Stimulated activated CD4-positive, alpha-beta T cell treated with anti-CD3 and anti-CD28 coated beads, Interleukin-1b, Interleukin-23, amount 100 ng/mL, for 4 hours (primary cell): ENCODE measurements around the gene RAB11A.
A peak's percentile ranks its signal among the peaks of the same experiment; 100 is the strongest.

Source experiments
- DNase-seq, 2 donors: peaks; one replicate each; pipeline ENCODE4 v3.0.0-alpha.2; 2020; ENCODE audit warnings: low read depth in 2 of 2

The RAB11A gene

GRCh38 chr15:65885668-65886218 is 16.5 kb downstream of the RAB11A start:
- no peak for DNase-seq

GRCh38 chr15:65887565-65887964 is 18.3 kb downstream of the RAB11A start:
- DNase-seq = peak in 1 of 2 donors; percentile 34

DNA sequence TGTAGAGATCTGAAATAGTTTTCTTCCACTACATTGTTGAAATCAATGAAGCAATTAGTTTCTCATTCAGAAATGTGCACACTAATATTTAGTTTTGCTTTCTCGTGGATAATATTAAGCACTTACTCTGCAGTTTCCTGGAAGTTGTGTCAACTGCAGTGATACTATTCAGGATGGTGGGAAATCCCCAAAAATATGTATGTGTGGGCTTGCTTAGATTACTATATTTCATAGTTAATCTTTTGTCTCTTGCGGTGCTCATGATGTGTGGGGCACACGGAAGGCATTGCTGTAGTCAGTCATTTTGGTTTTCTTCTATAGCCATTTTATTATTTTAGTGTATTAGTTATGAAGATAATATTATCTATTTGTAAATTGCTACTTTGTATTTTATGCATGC is 19.7 kb downstream of the RAB11A start:
- no peak for DNase-seq

DNA sequence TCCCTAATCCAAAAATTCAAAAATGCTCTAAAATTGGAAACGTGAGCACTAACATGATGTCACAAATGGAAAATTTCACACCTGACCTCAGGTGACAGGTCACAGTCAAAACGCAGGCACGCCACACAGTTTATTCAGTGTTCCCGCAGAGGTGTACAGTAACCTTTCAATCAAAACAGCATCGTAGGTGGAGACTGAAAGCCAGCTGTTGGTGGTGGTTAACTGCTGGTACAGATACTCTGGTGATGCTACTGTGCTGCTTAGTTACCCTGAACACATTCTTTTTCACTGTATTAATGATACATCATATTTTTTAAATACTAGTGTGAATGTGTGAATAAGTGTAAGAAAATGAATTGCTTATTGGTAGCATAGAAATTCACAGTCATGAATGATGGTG is 23.8 kb downstream of the RAB11A start:
- no peak for DNase-seq

DNA sequence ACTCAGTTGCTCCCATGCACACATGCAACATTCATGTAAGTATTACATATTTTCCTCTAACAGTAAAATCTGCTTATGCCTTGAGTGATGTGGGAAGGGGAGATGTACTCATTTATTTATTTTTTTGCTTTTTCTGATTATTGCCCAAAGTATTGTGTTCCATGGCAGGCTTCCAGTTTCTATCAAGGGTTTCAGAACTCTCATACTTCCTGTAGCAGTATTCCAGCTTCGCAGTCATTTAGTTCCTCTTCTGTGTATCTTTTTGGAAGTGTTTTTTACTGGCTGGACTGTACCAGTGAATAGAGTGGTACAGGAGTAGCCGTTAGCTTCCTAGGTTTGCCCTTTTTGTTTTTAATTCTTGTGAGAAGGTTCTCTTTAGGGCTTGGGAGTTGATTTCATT is 26.9 kb downstream of the RAB11A start:
- DNase-seq = no peak

GRCh38 chr15:65900488-65900887 is 31.2 kb downstream of the RAB11A start:
- DNase-seq = no peak

DNA sequence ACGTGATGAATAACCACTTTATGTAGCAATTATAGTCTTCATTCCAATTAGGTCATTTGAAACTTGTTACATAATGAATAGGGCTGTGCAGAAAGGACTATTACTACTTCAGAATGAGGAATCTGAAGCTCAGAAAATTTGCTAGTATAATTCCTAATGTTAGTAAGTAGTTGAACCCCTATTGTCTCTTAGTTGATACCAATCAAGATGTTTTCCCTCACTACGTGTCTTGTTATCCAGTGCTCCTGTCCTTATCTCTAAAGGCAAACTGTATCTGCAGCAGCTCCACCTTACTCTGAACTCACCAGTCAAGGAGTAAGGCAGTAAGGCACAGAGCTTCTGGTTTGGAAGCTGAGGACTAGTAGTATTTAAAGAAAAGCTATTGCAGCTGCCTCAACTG is 32.0 kb downstream of the RAB11A start:
- no peak for DNase-seq

DNA sequence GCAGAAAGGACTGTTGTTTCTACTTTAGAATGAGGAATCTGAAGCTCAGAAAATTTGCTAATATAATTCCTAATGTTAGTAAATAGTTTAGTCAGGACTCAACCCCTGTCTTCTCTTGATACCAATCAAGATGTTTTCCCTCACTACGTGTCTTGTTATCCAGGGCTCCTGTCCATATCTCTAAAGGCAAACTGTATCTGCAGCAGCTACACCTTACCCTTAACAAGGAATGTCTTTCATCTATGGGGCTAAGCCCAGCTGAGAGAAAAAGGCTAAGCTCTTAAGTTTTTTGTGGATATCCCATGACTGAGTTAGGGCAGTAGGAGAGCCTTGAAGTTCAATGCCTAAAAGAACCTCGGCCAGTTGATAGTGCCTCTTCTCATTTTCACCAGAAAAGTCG is 32.5 kb downstream of the RAB11A start:
- DNase-seq = no peak

GRCh38 chr15:65902373-65902772 is 33.1 kb downstream of the RAB11A start:
- no peak for DNase-seq

GRCh38 chr15:65903296-65904073 is 34.2 kb downstream of the RAB11A start:
- no peak for DNase-seq

DNA sequence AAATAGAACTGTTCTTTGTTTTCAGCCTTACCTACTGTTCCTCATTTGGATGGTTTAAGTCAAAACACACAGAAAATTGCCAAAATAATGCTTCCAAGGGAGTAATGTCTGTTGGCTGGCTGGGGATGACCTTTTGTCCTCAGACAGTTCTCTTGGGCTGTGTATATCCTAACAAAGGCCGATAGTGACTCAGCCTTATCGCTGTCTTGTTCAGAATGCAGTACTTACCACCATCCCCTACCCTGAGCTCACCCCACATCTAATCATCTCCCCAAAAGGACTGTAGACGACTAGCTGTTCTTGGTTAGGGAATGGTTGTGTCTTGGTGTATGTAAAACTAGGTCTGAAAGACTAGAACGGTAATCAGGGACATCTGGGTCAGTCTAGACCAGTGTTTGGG is 35.0 kb downstream of the RAB11A start:
- no peak for DNase-seq

DNA sequence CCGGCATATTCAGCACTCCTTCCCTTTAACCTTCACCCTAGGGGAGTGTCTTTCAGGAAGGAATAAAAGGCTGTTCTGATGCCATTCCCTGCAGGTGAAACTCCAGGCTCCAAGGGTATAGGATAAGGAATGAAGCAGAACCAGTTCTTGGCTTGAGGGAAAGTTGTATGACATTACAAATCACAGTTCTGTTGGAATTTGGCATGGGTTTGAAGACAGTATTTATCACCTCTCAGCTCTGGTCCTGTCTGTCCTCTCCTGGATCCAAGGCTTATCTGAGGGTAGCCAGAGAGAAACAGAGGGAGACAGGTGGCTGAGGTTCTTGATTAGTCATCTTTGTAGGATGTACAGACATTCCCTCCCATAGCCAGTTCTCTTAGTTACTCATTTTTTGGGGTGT is 37.1 kb downstream of the RAB11A start:
- no peak for DNase-seq

DNA sequence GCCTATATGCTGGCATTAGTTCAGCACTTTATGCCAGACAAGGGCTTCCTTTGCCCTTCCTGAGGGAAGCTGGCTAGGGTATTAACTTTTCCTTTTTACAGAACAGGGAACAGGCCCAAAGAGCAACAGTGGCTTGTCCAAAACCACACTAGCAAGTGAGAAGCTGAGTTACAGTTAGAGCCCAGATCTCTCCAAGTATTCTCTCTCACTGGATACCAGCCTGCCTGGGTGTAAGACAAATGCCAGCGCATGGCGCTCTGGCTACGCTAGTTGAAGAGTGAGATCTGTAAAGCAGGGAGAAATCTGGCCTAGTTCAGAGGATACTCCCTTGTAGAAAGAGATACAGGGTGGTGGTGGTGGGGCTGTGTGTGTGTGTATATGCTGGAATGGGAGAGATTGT is 38.4 kb downstream of the RAB11A start:
- DNase-seq = no peak

DNA sequence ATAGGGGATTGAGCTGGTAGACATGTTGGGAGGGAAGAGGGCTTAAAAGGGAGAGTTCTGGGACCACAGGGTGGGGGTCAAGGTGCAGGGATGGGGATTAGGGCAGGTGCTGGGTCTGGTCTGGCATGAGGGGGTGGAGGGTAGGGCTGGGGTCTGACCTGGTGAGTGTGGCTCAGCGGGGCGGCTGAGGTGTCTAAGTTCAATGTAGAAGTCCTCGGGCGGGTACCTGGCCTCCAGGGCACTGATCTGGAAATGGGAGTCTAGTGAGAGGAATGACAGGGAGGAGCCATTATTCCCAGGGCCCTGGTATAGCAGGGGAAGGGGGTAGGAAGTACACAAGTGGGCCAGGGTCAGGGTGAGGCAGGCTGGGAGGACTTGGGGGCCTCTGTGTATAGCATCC is 39.6 kb downstream of the RAB11A start:
- no peak for DNase-seq

DNA sequence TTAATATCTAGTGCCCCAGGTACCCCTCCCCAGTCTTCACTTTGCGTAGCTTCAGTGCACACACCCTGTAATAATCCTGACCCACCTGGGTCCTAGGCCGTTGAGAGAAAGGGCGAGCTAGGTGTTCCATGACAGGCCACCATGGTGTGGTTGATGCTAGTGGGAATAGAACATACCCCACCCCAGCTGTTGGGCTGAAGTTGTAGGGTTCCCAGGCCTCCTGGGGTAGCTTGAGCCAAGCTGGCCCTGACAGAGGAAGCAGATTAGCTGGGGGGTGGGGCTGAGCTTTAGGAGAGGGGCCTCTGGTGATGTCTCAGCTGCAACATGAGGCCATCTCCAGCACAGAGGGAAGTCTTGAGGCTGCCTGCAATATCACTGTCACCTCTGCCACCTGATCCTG is 40.5 kb downstream of the RAB11A start:
- DNase-seq = no peak

- DNase-seq = no peak
Measured at GRCh38 chr15:65910341-65910740, 41.0 kb downstream of the RAB11A start.

GRCh38 chr15:65912235-65912634 is 42.9 kb downstream of the RAB11A start:
- DNase-seq = no peak

DNA sequence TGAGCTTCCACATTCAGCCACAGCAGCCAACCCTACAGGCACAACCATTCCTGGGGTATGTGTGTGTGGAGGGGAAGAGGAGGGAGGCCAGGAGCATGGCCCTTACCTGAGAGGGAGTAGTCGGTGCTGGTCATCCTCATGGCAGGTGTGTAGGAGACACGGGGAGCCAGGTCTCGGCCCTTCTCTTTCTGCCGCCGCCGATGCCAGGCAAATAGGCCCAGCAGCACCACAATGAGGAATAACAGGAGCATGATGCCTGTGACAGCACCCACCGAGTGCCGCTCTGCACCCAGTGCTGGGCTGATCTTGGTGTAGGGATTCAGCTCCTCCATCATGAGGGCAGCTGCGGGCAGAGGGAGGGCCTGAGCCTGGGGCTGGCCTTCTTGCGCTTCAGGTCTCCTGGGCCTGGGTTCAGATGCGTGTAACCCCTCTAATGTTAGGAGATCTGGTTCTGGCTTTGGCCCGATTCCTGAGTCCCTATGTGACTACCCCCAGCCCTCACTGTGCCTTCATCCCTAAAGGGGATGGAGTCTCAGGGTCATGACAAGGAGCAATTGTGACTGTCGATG is 44.4 kb downstream of the RAB11A start:
- no peak for DNase-seq

GRCh38 chr15:65914386-65914785 is 45.1 kb downstream of the RAB11A start:
- DNase-seq = no peak

- DNase-seq = no peak
Measured at GRCh38 chr15:65914981-65915925, 46.0 kb downstream of the RAB11A start.

GRCh38 chr15:65916041-65916663 is 46.9 kb downstream of the RAB11A start:
- DNase-seq = no peak
